ENCODE measurements around the gene TMEM214.

DNA sequence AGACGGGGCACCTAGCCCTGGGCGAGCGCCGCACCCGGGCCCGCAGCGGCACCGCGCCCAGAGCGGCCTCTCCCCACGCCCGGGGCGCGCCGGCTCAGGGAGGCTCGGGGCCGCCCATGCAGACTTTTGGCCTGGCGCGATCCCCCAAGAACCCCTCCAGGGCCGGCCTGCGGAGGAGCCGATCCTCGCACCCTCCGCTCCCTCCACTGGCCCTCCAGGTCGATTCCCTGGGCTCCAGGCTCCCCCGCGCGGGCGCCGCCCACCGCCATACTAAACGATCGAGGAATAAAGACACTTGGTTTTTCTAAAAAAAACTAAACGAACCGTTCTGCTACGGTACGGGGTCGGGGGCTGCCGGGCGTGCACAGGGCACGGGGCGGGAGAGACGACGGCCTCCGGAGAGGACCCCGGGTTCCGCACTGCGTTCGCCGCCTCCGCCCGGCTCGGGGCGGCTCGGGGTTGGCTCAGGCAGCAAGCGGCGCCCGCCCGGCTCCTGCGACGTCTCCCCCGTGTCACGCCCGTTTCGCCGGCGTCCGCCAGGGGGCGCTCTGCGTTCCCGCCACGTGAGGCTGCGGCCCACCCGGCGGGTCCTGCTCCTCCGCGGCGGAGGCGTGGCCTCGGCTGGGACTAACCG is 53.4 kb downstream of the TMEM214 start:
- TF ChIP-seq, protein P1, sequence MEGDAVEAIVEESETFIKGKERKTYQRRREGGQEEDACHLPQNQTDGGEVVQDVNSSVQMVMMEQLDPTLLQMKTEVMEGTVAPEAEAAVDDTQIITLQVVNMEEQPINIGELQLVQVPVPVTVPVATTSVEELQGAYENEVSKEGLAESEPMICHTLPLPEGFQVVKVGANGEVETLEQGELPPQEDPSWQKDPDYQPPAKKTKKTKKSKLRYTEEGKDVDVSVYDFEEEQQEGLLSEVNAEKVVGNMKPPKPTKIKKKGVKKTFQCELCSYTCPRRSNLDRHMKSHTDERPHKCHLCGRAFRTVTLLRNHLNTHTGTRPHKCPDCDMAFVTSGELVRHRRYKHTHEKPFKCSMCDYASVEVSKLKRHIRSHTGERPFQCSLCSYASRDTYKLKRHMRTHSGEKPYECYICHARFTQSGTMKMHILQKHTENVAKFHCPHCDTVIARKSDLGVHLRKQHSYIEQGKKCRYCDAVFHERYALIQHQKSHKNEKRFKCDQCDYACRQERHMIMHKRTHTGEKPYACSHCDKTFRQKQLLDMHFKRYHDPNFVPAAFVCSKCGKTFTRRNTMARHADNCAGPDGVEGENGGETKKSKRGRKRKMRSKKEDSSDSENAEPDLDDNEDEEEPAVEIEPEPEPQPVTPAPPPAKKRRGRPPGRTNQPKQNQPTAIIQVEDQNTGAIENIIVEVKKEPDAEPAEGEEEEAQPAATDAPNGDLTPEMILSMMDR (IDR thresholded peaks at IDR 0.05): peak; percentile 95 to 99 (median 99)
- TF ChIP-seq EP300 (IDR thresholded peaks at IDR 0.05): no peak
- TF ChIP-seq POLR2A (IDR thresholded peaks at IDR 0.05): peak in 3 of 4 donors; percentile 26 to 80 (median 66)
